Measurements from ENCODE around the gene SLC40A1. TPM values are rescaled to one million over a fixed set of nuclear protein-coding genes. Genes with fewer than 3 reads are reported as not detected.

Gene SLC40A1
- total RNA-seq, 1 experiment from 2014 or later: 109 TPM

DNA sequence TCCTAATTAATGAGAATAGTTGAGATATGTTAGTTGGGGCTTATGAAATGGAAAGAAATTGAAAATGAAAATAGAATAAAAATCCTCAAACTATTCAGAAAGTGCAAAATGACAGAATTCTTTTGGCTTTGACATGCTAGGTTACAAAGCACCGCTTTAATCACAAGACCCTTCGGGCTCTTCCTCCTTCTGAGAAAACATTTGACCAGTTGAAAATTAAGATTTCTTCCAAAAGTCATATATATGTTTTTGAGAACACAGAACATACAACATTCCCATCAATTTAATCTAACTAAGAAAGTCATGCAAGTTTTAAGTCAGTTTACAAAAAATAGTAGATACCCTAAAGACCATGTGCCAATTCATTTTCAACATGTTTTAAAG lies 2.2 kb upstream of the SLC40A1 start:
- BruUV-seq (replicated peaks): no TSS peak
- DNase-seq: no peak
- Mint-ChIP-seq H3K36me3 (ENCODE audit: insufficient read depth, unreplicated experiment) (peaks cover 20% of the 10 kb centered on the region), H3K9me3 (ENCODE audit: unreplicated experiment) (no peaks in the 10 kb centered on the region), H3K4me3 (ENCODE audit: unreplicated experiment) (peak overlapping the region; percentile 99), H3K4me1 (ENCODE audit: low read depth, unreplicated experiment) (peaks cover 37% of the 10 kb centered on the region), H3K27ac (ENCODE audit: unreplicated experiment) (no peak overlapping the region), H3K27me3 (ENCODE audit: insufficient read depth, unreplicated experiment) (no peaks in the 10 kb centered on the region)
- Histone ChIP-seq H3K4me3 (ENCODE audit: low read depth, low read length) (no peak overlapping the region), H3K36me3 (ENCODE audit: control insufficient read depth, insufficient read depth, low read length) (no peaks in the 10 kb centered on the region), H3K4me1 (peaks cover 42% of the 10 kb centered on the region), H3K9me3 (no peaks in the 10 kb centered on the region), H3K27me3 (replicated peaks; ENCODE audit: control insufficient read depth, insufficient read depth, low read length) (no peaks in the 10 kb centered on the region)
- POLR2A ChIA-PET: no interaction called here
- intact Hi-C loops (cut with micrococcal nuclease; ENCODE audit: unreplicated experiment): loop anchor here (10.0 kb wide), 1 partner anchor 182 kb away; the partner anchor contains the start of gene OSGEPL1
- TF ChIP-seq CTCF (IDR thresholded peaks at IDR 0.05; ENCODE audit: insufficient read depth in 1 of 2, low read depth in 1 of 2, low read length in 1 of 2, severe bottlenecking in 1 of 2, unreplicated experiment in 1 of 2): no peak
- CTCF ChIA-PET: no interaction called here

DNA sequence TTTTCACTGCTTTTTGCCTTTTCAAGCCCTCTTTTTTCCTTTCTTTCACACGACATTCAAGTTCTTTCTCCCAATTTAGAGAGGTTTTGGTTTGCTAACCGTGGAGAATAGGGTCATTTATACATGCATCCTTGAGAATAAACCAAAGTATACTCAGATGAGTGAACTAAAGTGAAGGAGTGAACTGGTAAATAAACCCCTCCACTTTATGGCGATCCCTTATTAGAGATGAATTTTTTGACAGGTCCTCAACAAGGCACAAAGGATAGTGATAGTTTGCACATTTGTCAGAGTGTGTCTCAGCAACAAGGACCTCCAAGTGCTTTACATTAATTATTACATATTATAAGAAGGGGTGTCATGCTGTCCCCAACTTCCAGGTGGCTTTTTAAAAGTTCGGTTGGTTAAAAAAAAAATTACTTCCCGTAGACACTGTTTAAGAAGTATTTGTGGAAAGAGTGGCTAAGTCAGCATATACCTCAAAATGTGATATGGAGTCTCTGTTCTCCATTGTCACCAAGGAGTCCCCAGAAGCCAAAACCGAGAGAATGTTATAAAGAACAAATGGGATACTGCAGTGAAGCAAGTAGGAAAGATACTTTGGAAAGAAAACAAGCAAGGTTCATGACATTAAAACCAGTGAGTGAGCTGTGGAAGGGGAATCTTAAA lies 1.7 kb upstream of the SLC40A1 start:
- Histone ChIP-seq H3K4me1 (peaks cover 42% of the 10 kb centered on the region), H3K9me3 (no peaks in the 10 kb centered on the region), H3K36me3 (ENCODE audit: control insufficient read depth, insufficient read depth, low read length) (no peaks in the 10 kb centered on the region), H3K4me3 (ENCODE audit: low read depth, low read length) (peak overlapping the region; percentile 66), H3K27me3 (replicated peaks; ENCODE audit: control insufficient read depth, insufficient read depth, low read length) (no peaks in the 10 kb centered on the region)
- no peak for TF ChIP-seq CTCF (IDR thresholded peaks at IDR 0.05; ENCODE audit: insufficient read depth in 1 of 2, low read depth in 1 of 2, low read length in 1 of 2, severe bottlenecking in 1 of 2, unreplicated experiment in 1 of 2)
- peak overlapping the region; percentile 99 for H3K4me3 Mint-ChIP-seq (ENCODE audit: unreplicated experiment)
- H3K4me1 Mint-ChIP-seq (ENCODE audit: low read depth, unreplicated experiment): peaks cover 39% of the 10 kb centered on the region
- POLR2A ChIA-PET: no interaction called here
- no peak for DNase-seq
- no peaks in the 10 kb centered on the region for H3K9me3 Mint-ChIP-seq (ENCODE audit: unreplicated experiment)
- H3K27me3 Mint-ChIP-seq (ENCODE audit: insufficient read depth, unreplicated experiment): no peaks in the 10 kb centered on the region
- CTCF ChIA-PET: no interaction called here
- peak overlapping the region; percentile 88 for H3K27ac Mint-ChIP-seq (ENCODE audit: unreplicated experiment)
- intact Hi-C loops (cut with micrococcal nuclease; ENCODE audit: unreplicated experiment): loop anchor here (10.0 kb wide), 1 partner anchor 183 kb away; the partner anchor contains the start of gene OSGEPL1
- H3K36me3 Mint-ChIP-seq (ENCODE audit: insufficient read depth, unreplicated experiment): peaks cover 20% of the 10 kb centered on the region
- BruUV-seq (replicated peaks): no TSS peak

DNA sequence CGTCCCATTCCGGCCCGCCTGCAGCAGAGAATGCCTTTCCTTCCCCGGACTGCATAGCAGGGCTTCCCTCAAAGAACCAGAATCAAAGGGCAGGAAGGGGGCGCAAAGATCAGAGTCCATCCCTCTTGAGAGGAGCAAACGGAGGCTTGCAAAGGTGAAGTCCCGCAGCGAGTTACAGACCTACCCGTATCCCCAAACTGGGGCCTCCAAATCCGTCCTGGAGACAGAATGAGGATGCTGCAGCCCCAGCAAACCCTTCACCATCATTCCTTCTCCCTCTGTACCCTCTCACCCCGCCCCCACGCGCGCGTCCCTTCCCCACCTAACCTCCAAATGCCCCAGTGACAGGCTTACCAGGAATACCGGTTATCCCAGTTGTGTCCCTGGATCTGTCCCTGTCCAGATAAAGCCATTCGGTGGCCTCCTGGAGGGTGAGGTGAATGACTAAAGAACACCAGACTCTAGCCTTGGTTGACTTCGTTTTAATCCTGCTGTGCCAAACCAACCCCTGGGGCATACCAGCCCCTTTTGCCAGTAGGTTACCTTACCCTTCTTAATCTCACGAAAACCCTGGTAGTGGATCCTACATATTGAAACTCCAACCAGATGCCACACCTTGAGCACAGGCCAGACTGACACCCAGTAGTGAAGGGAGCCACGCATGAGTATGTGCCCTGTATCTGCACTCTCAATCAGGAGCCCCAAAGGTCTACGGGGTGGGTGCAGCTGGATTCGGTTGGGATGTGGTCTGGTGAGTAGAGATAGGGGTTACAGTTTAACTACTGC lies 961 bp upstream of the SLC40A1 start:
- H3K4me3 Mint-ChIP-seq (ENCODE audit: unreplicated experiment): peak overlapping the region; percentile 99
- H3K9me3 ChIP-seq: no peaks in the 10 kb centered on the region
- no peaks in the 10 kb centered on the region for H3K27me3 Mint-ChIP-seq (ENCODE audit: insufficient read depth, unreplicated experiment)
- H3K4me1 Mint-ChIP-seq (ENCODE audit: low read depth, unreplicated experiment): peaks cover 46% of the 10 kb centered on the region
- peaks cover 25% of the 10 kb centered on the region for H3K36me3 Mint-ChIP-seq (ENCODE audit: insufficient read depth, unreplicated experiment)
- H3K4me3 ChIP-seq (ENCODE audit: low read depth, low read length): peak overlapping the region; percentile 66
- no peak for TF ChIP-seq CTCF (IDR thresholded peaks at IDR 0.05; ENCODE audit: insufficient read depth in 1 of 2, low read depth in 1 of 2, low read length in 1 of 2, severe bottlenecking in 1 of 2, unreplicated experiment in 1 of 2)
- no peaks in the 10 kb centered on the region for H3K36me3 ChIP-seq (ENCODE audit: control insufficient read depth, insufficient read depth, low read length)
- no peaks in the 10 kb centered on the region for H3K9me3 Mint-ChIP-seq (ENCODE audit: unreplicated experiment)
- intact Hi-C loops (cut with micrococcal nuclease; ENCODE audit: unreplicated experiment): loop anchor here (1.0 to 10.0 kb wide), 4 partner anchors 18 to 183 kb away; partner anchors contain the start of gene OSGEPL1
- BruUV-seq (replicated peaks): no TSS peak
- peak overlapping the region; percentile 88 for H3K27ac Mint-ChIP-seq (ENCODE audit: unreplicated experiment)
- no peaks in the 10 kb centered on the region for H3K27me3 ChIP-seq (replicated peaks; ENCODE audit: control insufficient read depth, insufficient read depth, low read length)
- H3K4me1 ChIP-seq: peaks cover 50% of the 10 kb centered on the region
- ChIA-PET POLR2A (interaction anchor here (0.9 to 3.5 kb wide), 6 partner anchors 26 to 181 kb away, joined by 3 to 14 read pairs (median 3); partner anchors contain the start of genes ANKAR and OSGEPL1), CTCF (interaction anchor here (1.0 to 2.3 kb wide), 5 partner anchors 17 to 79 kb away, joined by 4 to 15 read pairs (median 7); no protein-coding TSS in a partner anchor)
- DNase-seq: peak; percentile 86 to 93

Measured in Caco-2 (cell line).